ENCODE results near the gene RAB3B.
"Not testable (repeated sequence)": the region's sequence is repeated elsewhere in the genome, so short reads cannot be mapped to it uniquely, and the experiment has no call there.

The RAB3B gene

DNA sequence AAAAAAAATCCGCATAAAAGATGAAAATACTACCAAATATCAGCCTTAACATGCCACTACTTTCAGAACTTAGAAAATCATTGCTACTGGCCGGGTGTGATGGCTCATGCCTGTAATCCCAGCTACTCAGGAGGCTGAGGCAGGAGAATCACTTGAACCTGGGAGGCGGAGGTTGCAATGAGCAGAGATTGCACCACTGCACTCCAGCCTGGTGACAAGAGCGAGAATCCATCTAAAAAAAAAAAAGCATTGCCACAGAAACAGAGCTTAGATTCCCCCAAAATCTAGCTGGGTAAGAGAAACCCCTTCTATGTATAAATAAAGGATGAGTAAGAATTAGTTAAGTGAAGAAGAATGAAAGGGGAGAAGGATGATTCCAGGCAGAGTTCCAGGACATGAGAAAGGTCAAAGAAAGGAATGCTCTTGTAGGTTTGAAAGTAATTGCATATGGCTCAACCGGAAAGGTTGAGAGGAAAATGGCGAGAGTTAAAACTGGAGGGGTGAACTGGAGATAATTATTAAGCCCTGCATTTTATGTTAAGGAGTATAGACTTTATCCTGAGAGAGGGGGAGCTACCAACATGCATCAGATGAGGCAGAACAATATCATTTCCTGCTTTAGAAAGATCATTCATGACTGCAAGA, 92.3 kb downstream of the RAB3B start:
- no peak overlapping the region for H2AFZ ChIP-seq (ENCODE audit: low read length)
- no peak overlapping the region for H3K4me3 ChIP-seq (ENCODE audit: low read length, poor library complexity, severe bottlenecking)
- TF ChIP-seq, protein P1, sequence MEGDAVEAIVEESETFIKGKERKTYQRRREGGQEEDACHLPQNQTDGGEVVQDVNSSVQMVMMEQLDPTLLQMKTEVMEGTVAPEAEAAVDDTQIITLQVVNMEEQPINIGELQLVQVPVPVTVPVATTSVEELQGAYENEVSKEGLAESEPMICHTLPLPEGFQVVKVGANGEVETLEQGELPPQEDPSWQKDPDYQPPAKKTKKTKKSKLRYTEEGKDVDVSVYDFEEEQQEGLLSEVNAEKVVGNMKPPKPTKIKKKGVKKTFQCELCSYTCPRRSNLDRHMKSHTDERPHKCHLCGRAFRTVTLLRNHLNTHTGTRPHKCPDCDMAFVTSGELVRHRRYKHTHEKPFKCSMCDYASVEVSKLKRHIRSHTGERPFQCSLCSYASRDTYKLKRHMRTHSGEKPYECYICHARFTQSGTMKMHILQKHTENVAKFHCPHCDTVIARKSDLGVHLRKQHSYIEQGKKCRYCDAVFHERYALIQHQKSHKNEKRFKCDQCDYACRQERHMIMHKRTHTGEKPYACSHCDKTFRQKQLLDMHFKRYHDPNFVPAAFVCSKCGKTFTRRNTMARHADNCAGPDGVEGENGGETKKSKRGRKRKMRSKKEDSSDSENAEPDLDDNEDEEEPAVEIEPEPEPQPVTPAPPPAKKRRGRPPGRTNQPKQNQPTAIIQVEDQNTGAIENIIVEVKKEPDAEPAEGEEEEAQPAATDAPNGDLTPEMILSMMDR (conservative IDR thresholded peaks at IDR 0.05; ENCODE audit: low read length), result no peak
- TF ChIP-seq EZH2phosphoT487 (IDR thresholded peaks at IDR 0.05; ENCODE audit: borderline replicate concordance), result no peak
- H3K79me2 ChIP-seq (ENCODE audit: insufficient read depth, low read length), result no peaks in the 10 kb centered on the region
- H3K4me2 ChIP-seq (ENCODE audit: low read depth, low read length, poor library complexity, severe bottlenecking), result no peak overlapping the region
- H3K9me3 ChIP-seq (ENCODE audit: insufficient read depth, low read depth, low read length), result no peaks in the 10 kb centered on the region
- H3K4me1 ChIP-seq (ENCODE audit: insufficient read depth, low read length, poor library complexity, severe bottlenecking), result no peaks in the 10 kb centered on the region
- no peaks in the 10 kb centered on the region for H3K36me3 ChIP-seq (ENCODE audit: insufficient read depth, low read length)
- H3K9ac ChIP-seq (ENCODE audit: low read depth, low read length, poor library complexity, severe bottlenecking), result no peak overlapping the region
- H3K27me3 ChIP-seq (ENCODE audit: insufficient read depth, low read length, poor library complexity, severe bottlenecking), result no peaks in the 10 kb centered on the region
- no peaks in the 10 kb centered on the region for H3F3A ChIP-seq (ENCODE audit: low read depth)
- H3K9me2 ChIP-seq (replicated peaks; ENCODE audit: low read depth, low read length), result no peaks in the 10 kb centered on the region
- no peaks in the 10 kb centered on the region for H4K20me1 ChIP-seq (ENCODE audit: insufficient read depth, low read length, poor library complexity, severe bottlenecking)

DNA sequence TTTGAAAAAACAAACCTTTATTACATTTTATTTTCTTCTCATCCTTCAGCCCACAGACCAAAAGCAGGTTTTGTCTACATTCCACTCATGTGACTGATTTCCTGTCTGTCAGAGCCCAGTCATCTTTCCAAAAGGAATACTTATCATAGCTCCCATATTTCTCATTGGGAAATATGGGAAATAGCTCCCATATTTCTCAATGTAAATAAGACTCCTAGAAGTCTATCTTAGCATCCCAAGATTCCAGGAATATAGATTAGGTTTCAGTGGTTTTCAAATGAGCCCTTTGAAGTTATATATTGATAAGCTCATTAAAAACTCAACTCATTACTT, 92.8 kb downstream of the RAB3B start:
- no peaks in the 10 kb centered on the region for H3K9me2 ChIP-seq (replicated peaks; ENCODE audit: low read depth, low read length)
- TF ChIP-seq EZH2phosphoT487 (IDR thresholded peaks at IDR 0.05; ENCODE audit: borderline replicate concordance), result no peak
- TF ChIP-seq, protein P1 (conservative IDR thresholded peaks at IDR 0.05; ENCODE audit: low read length), result no peak
- no peaks in the 10 kb centered on the region for H3F3A ChIP-seq (ENCODE audit: low read depth)
- H2AFZ ChIP-seq (ENCODE audit: low read length), result no peak overlapping the region
- no peaks in the 10 kb centered on the region for H3K4me1 ChIP-seq (ENCODE audit: insufficient read depth, low read length, poor library complexity, severe bottlenecking)
- H3K27me3 ChIP-seq (ENCODE audit: insufficient read depth, low read length, poor library complexity, severe bottlenecking), result no peaks in the 10 kb centered on the region
- no peaks in the 10 kb centered on the region for H4K20me1 ChIP-seq (ENCODE audit: insufficient read depth, low read length, poor library complexity, severe bottlenecking)
- no peaks in the 10 kb centered on the region for H3K79me2 ChIP-seq (ENCODE audit: insufficient read depth, low read length)
- no peaks in the 10 kb centered on the region for H3K36me3 ChIP-seq (ENCODE audit: insufficient read depth, low read length)
- no peak overlapping the region for H3K9ac ChIP-seq (ENCODE audit: low read depth, low read length, poor library complexity, severe bottlenecking)
- no peak overlapping the region for H3K4me3 ChIP-seq (ENCODE audit: low read length, poor library complexity, severe bottlenecking)
- H3K4me2 ChIP-seq (ENCODE audit: low read depth, low read length, poor library complexity, severe bottlenecking), result no peak overlapping the region
- no peaks in the 10 kb centered on the region for H3K9me3 ChIP-seq (ENCODE audit: insufficient read depth, low read depth, low read length)

DNA sequence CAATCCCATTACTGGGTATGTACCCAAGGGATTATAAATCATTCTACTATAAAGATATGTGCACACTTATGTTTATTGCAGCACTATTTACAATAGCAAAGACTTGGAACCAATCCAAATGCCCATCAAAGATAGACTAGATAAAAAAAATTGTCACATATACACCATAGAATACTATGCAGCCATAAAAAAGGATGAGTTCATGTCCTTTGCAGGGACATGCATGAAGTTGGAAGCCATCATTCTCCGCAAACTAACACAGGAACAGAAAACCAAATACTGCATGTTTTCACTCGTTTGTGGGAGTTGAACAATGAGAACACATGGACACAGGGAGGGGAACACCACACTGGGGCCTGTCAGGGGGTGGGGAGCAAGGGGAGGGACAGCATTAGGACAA, 95.8 kb downstream of the RAB3B start:
- not testable (repeated sequence) for H3K79me2 ChIP-seq (ENCODE audit: insufficient read depth, low read length); H3K9me3 ChIP-seq (ENCODE audit: insufficient read depth, low read depth, low read length); H2AFZ ChIP-seq (ENCODE audit: low read length); H3K36me3 ChIP-seq (ENCODE audit: insufficient read depth, low read length); H3K9ac ChIP-seq (ENCODE audit: low read depth, low read length, poor library complexity, severe bottlenecking); H3F3A ChIP-seq (ENCODE audit: low read depth); H4K20me1 ChIP-seq (ENCODE audit: insufficient read depth, low read length, poor library complexity, severe bottlenecking); H3K4me3 ChIP-seq (ENCODE audit: low read length, poor library complexity, severe bottlenecking); H3K27me3 ChIP-seq (ENCODE audit: insufficient read depth, low read length, poor library complexity, severe bottlenecking); H3K4me1 ChIP-seq (ENCODE audit: insufficient read depth, low read length, poor library complexity, severe bottlenecking); H3K4me2 ChIP-seq (ENCODE audit: low read depth, low read length, poor library complexity, severe bottlenecking); H3K9me2 ChIP-seq (replicated peaks; ENCODE audit: low read depth, low read length)

DNA sequence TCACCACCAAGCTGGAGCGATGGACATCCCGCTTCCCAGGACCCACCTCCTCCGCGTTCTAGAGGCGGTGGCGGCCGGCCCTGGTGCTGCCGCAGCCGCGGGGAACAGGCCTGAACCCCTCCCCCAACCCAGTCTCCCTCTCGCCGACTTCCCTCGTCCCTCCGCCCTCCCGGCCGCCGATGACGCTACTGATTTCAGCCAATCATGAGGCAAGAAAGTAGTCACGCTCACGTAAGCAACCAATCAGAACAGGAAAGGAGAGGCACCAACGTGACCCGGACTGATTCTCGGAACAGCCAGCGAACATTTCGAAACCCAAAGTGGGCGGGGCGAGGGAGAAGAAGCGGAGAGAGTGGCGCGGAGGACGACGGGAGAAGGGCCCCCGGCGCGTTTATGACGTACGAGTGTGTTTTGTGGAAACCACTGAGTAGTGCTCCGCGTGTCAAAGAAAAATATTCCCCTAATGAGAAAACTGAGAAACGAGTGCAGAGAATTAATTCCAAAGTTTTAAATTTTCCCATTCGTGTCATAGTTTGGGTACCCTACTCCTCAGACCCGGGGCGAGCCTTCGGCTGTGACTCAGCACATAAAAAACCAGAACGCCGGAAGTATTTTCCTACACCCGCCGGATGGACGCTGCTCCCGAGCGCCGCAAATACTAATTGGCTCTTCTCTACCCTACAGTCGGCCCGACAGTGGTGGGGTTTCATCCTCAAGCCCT, 111.7 kb downstream of the RAB3B start, which contains the start of gene NRDC:
TSS of gene NRDC (minus strand) at position 112 of the 721 bp plus-strand sequence. CDS start 112 bp downstream, outside the sequence.
- Histone ChIP-seq H3K9ac (ENCODE audit: low read depth, low read length, poor library complexity, severe bottlenecking) (peak within 1 kb of the TSS; percentile 98), H3K4me3 (ENCODE audit: low read length, poor library complexity, severe bottlenecking) (peak within 1 kb of the TSS; percentile 93), H2AFZ (ENCODE audit: low read length) (peak within 1 kb of the TSS; percentile 86), H3K79me2 (ENCODE audit: insufficient read depth, low read length) (peaks cover 47% of the 10 kb centered on the region), H3F3A (ENCODE audit: low read depth) (no peaks in the 10 kb centered on the region), H3K9me3 (ENCODE audit: insufficient read depth, low read depth, low read length) (no peaks in the 10 kb centered on the region), H3K4me2 (ENCODE audit: low read depth, low read length, poor library complexity, severe bottlenecking) (peak within 1 kb of the TSS; percentile 93), H3K36me3 (ENCODE audit: insufficient read depth, low read length) (no peaks in the 10 kb centered on the region), H3K4me1 (ENCODE audit: insufficient read depth, low read length, poor library complexity, severe bottlenecking) (peaks cover 38% of the 10 kb centered on the region), H4K20me1 (ENCODE audit: insufficient read depth, low read length, poor library complexity, severe bottlenecking) (peaks cover 33% of the 10 kb centered on the region), H3K9me2 (replicated peaks; ENCODE audit: low read depth, low read length) (no peaks in the 10 kb centered on the region), H3K27me3 (ENCODE audit: insufficient read depth, low read length, poor library complexity, severe bottlenecking) (peaks cover 32% of the 10 kb centered on the region)
- no peak for TF ChIP-seq EZH2phosphoT487 (IDR thresholded peaks at IDR 0.05; ENCODE audit: borderline replicate concordance)
- TF ChIP-seq, protein P1 (conservative IDR thresholded peaks at IDR 0.05; ENCODE audit: low read length), result no peak

Data from Loucy (cell line).